Ovary (tissue), 3 donors: ENCODE results near the gene PNRC2.

Source experiments
- CTCF ChIP-seq, 3 donors: fragments of 450-650 bp in 2 of 3; fragments of 200-600 bp in 1 of 3; IDR thresholded peaks; one replicate each; pipeline versions ENCODE4 v1.5.1 to v1.8.0; 2016 to 2022; ENCODE audit warnings: antibody characterized with exemption in 3 of 3, mild to moderate bottlenecking in 1 of 3
- EP300 ChIP-seq: sonication (generic); formaldehyde crosslinking; IDR thresholded peaks from one replicate; pipeline ENCODE4 v1.6.1; 2017; ENCODE audit warnings: antibody characterized with exemption
- POLR2A ChIP-seq: fragments of 450-650 bp; IDR thresholded peaks from one replicate; pipeline ENCODE4 v1.6.1; 2017; ENCODE audit warnings: antibody characterized with exemption, mild to moderate bottlenecking, moderate library complexity
- donor health status: DM: no; HTN: no; CAD: no.

GRCh38 chr1:23925279-23925678, 34.3 kb upstream of the PNRC2 start:
- TF ChIP-seq CTCF (IDR thresholded peaks at IDR 0.05), result no peak
- no peak for TF ChIP-seq EP300
- no peak for TF ChIP-seq POLR2A
